ENCODE results near the gene OSBPL8.

- no peak for TF ChIP-seq CTCF (conservative IDR thresholded peaks at IDR 0.05 in 1 of 2, IDR thresholded peaks at IDR 0.05 in 1 of 2; ENCODE audit: extremely low read depth in 1 of 2, insufficient read depth in 1 of 2, low read depth in 1 of 2, low read length in 2 of 2)
- TF ChIP-seq EZH2 (IDR thresholded peaks at IDR 0.05; ENCODE audit: borderline replicate concordance, low read length), result no peak
These were observed 199.3 kb downstream of the OSBPL8 start for GRCh38 chr12:76360316-76360715.
